SW480 (cell line): ENCODE data around the gene ST3GAL3.

ENCODE experiments used
- DNase-seq: peaks from one replicate; pipeline ENCODE4 v3.0.0-alpha.2; 2016; ENCODE audit warnings: low spot score

ST3GAL3 gene

GRCh38 chr1:43965316-43965715 lies 258.0 kb downstream of the ST3GAL3 start:
- no peak for DNase-seq

GRCh38 chr1:43968348-43968948 lies 261.1 kb downstream of the ST3GAL3 start:
- no peak for DNase-seq

- DNase-seq, result no peak
These were observed 262.0 kb downstream of the ST3GAL3 start for GRCh38 chr1:43969416-43969745.

- peak; percentile 96 for DNase-seq
These were observed 262.6 kb downstream of the ST3GAL3 start, which contains the start of gene DPH2 for GRCh38 chr1:43969746-43970466. Gene DPH2 (plus strand): TSS chr1:43970010. CDS start chr1:43970176, 166 bp downstream.

GRCh38 chr1:43970502-43970901 lies 263.2 kb downstream of the ST3GAL3 start:
- no peak for DNase-seq

- no peak for DNase-seq
These were observed 263.6 kb downstream of the ST3GAL3 start for GRCh38 chr1:43970911-43971310.

- DNase-seq, result no peak
These were observed 264.1 kb downstream of the ST3GAL3 start for GRCh38 chr1:43971336-43971980.

- DNase-seq, result peak; percentile 41
These were observed 266.7 kb downstream of the ST3GAL3 start for GRCh38 chr1:43973981-43974442.

- DNase-seq, result peak; percentile 94
These were observed 267.3 kb downstream of the ST3GAL3 start, which contains the start of gene ATP6V0B for GRCh38 chr1:43974443-43975248. Gene ATP6V0B (plus strand): TSS chr1:43974960. CDS start chr1:43975041, 81 bp downstream.

- peak; percentile 40 for DNase-seq
These were observed 268.1 kb downstream of the ST3GAL3 start for GRCh38 chr1:43975249-43975961.

GRCh38 chr1:43976045-43976444 lies 268.7 kb downstream of the ST3GAL3 start:
- no peak for DNase-seq

GRCh38 chr1:43976890-43977289 lies 269.6 kb downstream of the ST3GAL3 start:
- DNase-seq, result no peak

GRCh38 chr1:43977376-43978263 lies 270.3 kb downstream of the ST3GAL3 start:
- no peak for DNase-seq

- DNase-seq, result no peak
These were observed 270.9 kb downstream of the ST3GAL3 start for GRCh38 chr1:43978264-43978550.

- DNase-seq, result no peak
These were observed 271.4 kb downstream of the ST3GAL3 start, which contains the start of gene B4GALT2 for GRCh38 chr1:43978551-43979260. Gene B4GALT2 (plus strand): TSS chr1:43979210. CDS start chr1:43981161, 1,951 bp downstream.

GRCh38 chr1:43979261-43979527 lies 271.9 kb downstream of the ST3GAL3 start:
- no peak for DNase-seq

- DNase-seq, result peak; percentile 46
These were observed 272.4 kb downstream of the ST3GAL3 start for GRCh38 chr1:43979528-43980254.

GRCh38 chr1:43980255-43981134 lies 273.2 kb downstream of the ST3GAL3 start:
- DNase-seq, result no peak
